Gastroesophageal sphincter (tissue), 4 donors: ENCODE results near the gene ACCSL. TPM values are rescaled to one million over a fixed set of nuclear protein-coding genes. Genes with fewer than 3 reads are reported as not detected.
A peak's percentile ranks its signal among the peaks of the same experiment; 100 is the strongest.

ENCODE experiments used
- ATAC-seq: fragments of 150-250 bp; one replicate; pipeline ENCODE4 v1.9.1; 2016; ENCODE audit warnings: mild to moderate bottlenecking, moderate library complexity
- H3K27ac ChIP-seq, 4 donors: fragments of 200-600 bp; sonication (generic) in 3 of 4; 1 replicate in 3 of 4; 2 replicates in 1 of 4; pipeline ENCODE4 v1.5.1; 2016 to 2019
- H3K27me3 ChIP-seq: fragments of 200-600 bp; sonication (generic); one replicate; pipeline ENCODE4 v1.5.1; 2019
- H3K36me3 ChIP-seq, 2 donors: fragments of 200-600 bp; sonication (generic); one replicate each; pipeline ENCODE4 v1.5.1; 2019; ENCODE audit warnings: control low read depth in 1 of 2
- H3K4me1 ChIP-seq, 3 donors: fragments of 200-600 bp; sonication (generic); 1 replicate in 2 of 3; 2 replicates in 1 of 3; pipeline ENCODE4 v1.5.1; 2016 to 2019; ENCODE audit warnings: control low read depth in 2 of 3
- H3K4me3 ChIP-seq, 2 donors: fragments of 200-600 bp; sonication (generic); one replicate each; pipeline ENCODE4 v1.5.1; 2019; ENCODE audit warnings: mild to moderate bottlenecking in 1 of 2, moderate library complexity in 1 of 2
- H3K9me3 ChIP-seq, 3 donors: fragments of 200-600 bp; sonication (generic); one replicate each; pipeline ENCODE4 v1.5.1; 2017 to 2019; ENCODE audit warnings: control low read depth in 2 of 3
- CTCF ChIP-seq, 4 experiments: fragments of 200-600 bp in 2 of 4; fragments of 450-650 bp in 2 of 4; sonication (generic) in 1 of 4; IDR thresholded peaks; one replicate each; pipeline ENCODE4 v1.5.1; 2017 to 2019; ENCODE audit warnings: antibody characterized with exemption in 4 of 4, mild to moderate bottlenecking in 2 of 4, moderate library complexity in 2 of 4
- EP300 ChIP-seq: sonication (generic); formaldehyde crosslinking; IDR thresholded peaks from one replicate; pipeline ENCODE4 v1.6.1; 2017; ENCODE audit warnings: antibody characterized with exemption, mild to moderate bottlenecking
- POLR2A ChIP-seq, 2 donors: fragments of 450-650 bp; IDR thresholded peaks; one replicate each; pipeline ENCODE4 v1.6.1; 2017; ENCODE audit warnings: antibody characterized with exemption in 2 of 2, mild to moderate bottlenecking in 2 of 2, moderate library complexity in 1 of 2
- POLR2AphosphoS5 ChIP-seq: sonication (generic); formaldehyde crosslinking; IDR thresholded peaks from one replicate; pipeline ENCODE4 v1.6.1; 2017; ENCODE audit warnings: antibody characterized with exemption
- WGBS, 2 donors: methylation state at CpG; one replicate each; pipeline ENCODE4 v1.1.5; 2018; ENCODE audit warnings: low coverage in 1 of 2; 5-methylcytosine and 5-hydroxymethylcytosine counted together
- total RNA-seq, 4 donors: library from RNA; depleted of rRNA; stranded (reverse); fragments of >200 nt; gene quantifications; one replicate each; pipeline ENCODE4 v1.1.0, GENCODE V29; 2016

Gene ACCSL
- total RNA-seq, 4 donors from 2014 or later = not detected

GRCh38 chr11:44007481-44008087 is 40.2 kb upstream of the ACCSL start:
- TF ChIP-seq POLR2AphosphoS5 = no peak
- no peak for TF ChIP-seq POLR2A (IDR thresholded peaks at IDR 0.05)
- no peak for TF ChIP-seq EP300
- no peak for TF ChIP-seq CTCF (IDR thresholded peaks at IDR 0.05)
- WGBS, 2 donors = 86 to 100% methylated on average over 1 to 4 of the region's 5 CpGs
- no peak for ATAC-seq

GRCh38 chr11:44008088-44008501 is 39.7 kb upstream of the ACCSL start:
- TF ChIP-seq CTCF (IDR thresholded peaks at IDR 0.05) (no peak), EP300 (no peak), POLR2A (IDR thresholded peaks at IDR 0.05) (no peak), POLR2AphosphoS5 (no peak)
- Histone ChIP-seq H3K27me3 (no peaks in the 10 kb centered on the region), H3K4me3 (no peak overlapping the region), H3K36me3 (no peaks in the 10 kb centered on the region), H3K27ac (no peak overlapping the region), H3K9me3 (no peaks in the 10 kb centered on the region), H3K4me1 (no peaks in the 10 kb centered on the region)
- 57 to 59% methylated on average over 1 to 2 of the region's 5 CpGs for WGBS, 2 donors
- ATAC-seq = no peak

More at GRCh38 chr11:44007481-44008087, 40.2 kb upstream of the ACCSL start:
- H3K4me1 ChIP-seq = no peaks in the 10 kb centered on the region
- peak overlapping the region in 3 of 4 donors; percentile 17 to 35 (median 31) for H3K27ac ChIP-seq
- H3K9me3 ChIP-seq = no peaks in the 10 kb centered on the region
- H3K4me3 ChIP-seq = no peak overlapping the region
- no peaks in the 10 kb centered on the region for H3K36me3 ChIP-seq
- no peaks in the 10 kb centered on the region for H3K27me3 ChIP-seq

GRCh38 chr11:44008698-44009097 is 39.1 kb upstream of the ACCSL start:
- Histone ChIP-seq H3K4me1 (no peaks in the 10 kb centered on the region), H3K36me3 (no peaks in the 10 kb centered on the region), H3K9me3 (no peaks in the 10 kb centered on the region), H3K27ac (no peak overlapping the region), H3K4me3 (no peak overlapping the region), H3K27me3 (no peaks in the 10 kb centered on the region)
- ATAC-seq = no peak
- WGBS, 2 donors = 92% methylated on average over 3 of the region's 3 CpGs; no CpG with 5 or more reads in 1 of the 2 donors
- TF ChIP-seq POLR2AphosphoS5 (no peak), POLR2A (IDR thresholded peaks at IDR 0.05) (no peak), CTCF (IDR thresholded peaks at IDR 0.05) (no peak), EP300 (no peak)

- Histone ChIP-seq H3K4me1 (no peaks in the 10 kb centered on the region), H3K9me3 (no peaks in the 10 kb centered on the region), H3K27ac (no peak overlapping the region), H3K4me3 (no peak overlapping the region), H3K27me3 (no peaks in the 10 kb centered on the region), H3K36me3 (no peaks in the 10 kb centered on the region)
- no peak for ATAC-seq
- 64 to 94% methylated on average over 2 to 4 of the region's 4 CpGs for WGBS, 2 donors
- TF ChIP-seq EP300 (no peak), POLR2AphosphoS5 (peak; percentile 17)
Measured at GRCh38 chr11:44010789-44011251, 37.0 kb upstream of the ACCSL start.

- no peak for ATAC-seq
- 57 to 67% methylated on average over 1 of the region's 1 CpG for WGBS, 2 donors
- TF ChIP-seq POLR2AphosphoS5 (no peak), EP300 (no peak), CTCF (IDR thresholded peaks at IDR 0.05) (no peak), POLR2A (IDR thresholded peaks at IDR 0.05) (no peak)
- H3K9me3 ChIP-seq = no peaks in the 10 kb centered on the region
- peaks cover 3 to 10% (median 8%) of the 10 kb centered on the region in 3 donors for H3K4me1 ChIP-seq
- H3K27me3 ChIP-seq = no peaks in the 10 kb centered on the region
- no peak overlapping the region for H3K4me3 ChIP-seq
- H3K27ac ChIP-seq = no peak overlapping the region
- no peaks in the 10 kb centered on the region for H3K36me3 ChIP-seq
Measured at GRCh38 chr11:44011797-44012196, 36.0 kb upstream of the ACCSL start.
